HL-60 (cell line): ENCODE measurements around the gene CYGB.

Experiments used
- CTCF ChIP-seq: IDR thresholded peaks from one replicate; pipeline ENCODE4 v1.5.1; 2011; ENCODE audit warnings: low read length, control low read depth, inconsistent platforms; ENCODE audit not compliant: insufficient read depth
- GABPA ChIP-seq: IDR thresholded peaks from 2 replicates; pipeline ENCODE4 v1.6.1; 2012; ENCODE audit warnings: low read depth
- POLR2AphosphoS5 ChIP-seq: IDR thresholded peaks from 2 replicates; pipeline ENCODE4 v1.6.1; 2012; ENCODE audit warnings: low read depth
- REST ChIP-seq: IDR thresholded peaks from 2 replicates; pipeline ENCODE4 v1.6.1; 2012; ENCODE audit warnings: low read depth; ENCODE audit not compliant: insufficient replicate concordance
- SPI1 ChIP-seq: IDR thresholded peaks from 2 replicates; pipeline ENCODE4 v1.6.1; 2012; ENCODE audit warnings: low read depth, mild to moderate bottlenecking, borderline replicate concordance

GRCh38 chr17:76532072-76532651, 5.3 kb downstream of the CYGB start:
- TF ChIP-seq CTCF, result no peak
- TF ChIP-seq POLR2AphosphoS5, result no peak
- TF ChIP-seq REST, result no peak
- no peak for TF ChIP-seq GABPA
- no peak for TF ChIP-seq SPI1
